Hepatocyte (in vitro differentiated cells): ENCODE data around the gene TMCC2. TPM values are rescaled to one million over a fixed set of nuclear protein-coding genes. Genes with fewer than 3 reads are reported as not detected.

ENCODE experiments used
- DNase-seq: peaks from one replicate; pipeline ENCODE4 v3.0.0-alpha.2; 2016; ENCODE audit warnings: low spot score
- H2AFZ ChIP-seq: fragments of 200-600 bp; sonication (generic); 2 replicates; pipeline ENCODE4 v1.6.0; 2016; ENCODE audit warnings: antibody characterized with exemption, mild to moderate bottlenecking
- H3K27ac ChIP-seq: fragments of 200-600 bp; sonication (generic); 2 replicates; pipeline ENCODE4 v1.5.1; 2016; ENCODE audit warnings: mild to moderate bottlenecking
- H3K27me3 ChIP-seq: fragments of 200-600 bp; sonication (generic); 2 replicates; pipeline ENCODE4 v1.6.1; 2016
- H3K36me3 ChIP-seq: fragments of 200-600 bp; sonication (generic); replicated peaks from 2 replicates; pipeline ENCODE4 v1.5.1; 2016; ENCODE audit warnings: low read depth; ENCODE audit not compliant: insufficient read depth
- H3K4me1 ChIP-seq: fragments of 200-600 bp; sonication (generic); 2 replicates; pipeline ENCODE4 v1.5.1; 2016; ENCODE audit warnings: mild to moderate bottlenecking, moderate library complexity; ENCODE audit not compliant: insufficient read depth
- H3K4me2 ChIP-seq: fragments of 200-600 bp; sonication (generic); 2 replicates; pipeline ENCODE4 v1.6.0; 2016
- H3K4me3 ChIP-seq: fragments of 200-600 bp; sonication (generic); 2 replicates; pipeline ENCODE4 v1.5.1; 2016; ENCODE audit warnings: mild to moderate bottlenecking
- H3K79me2 ChIP-seq: fragments of 200-600 bp; sonication (generic); 2 replicates; pipeline ENCODE4 v1.6.0; 2017; ENCODE audit warnings: mild to moderate bottlenecking
- H3K9me2 ChIP-seq: fragments of 200-600 bp; sonication (generic); replicated peaks from 2 replicates; pipeline ENCODE4 v1.6.0; 2017; ENCODE audit warnings: mild to moderate bottlenecking; ENCODE audit not compliant: insufficient read depth
- H3K9me3 ChIP-seq: fragments of 200-600 bp; sonication (generic); 2 replicates; pipeline ENCODE4 v1.5.1; 2016; ENCODE audit warnings: low read depth, mild to moderate bottlenecking
- H4K20me1 ChIP-seq: fragments of 200-600 bp; sonication (generic); 2 replicates; pipeline ENCODE4 v1.6.0; 2016; ENCODE audit warnings: mild to moderate bottlenecking; ENCODE audit not compliant: insufficient read depth, poor library complexity, severe bottlenecking
- EZH2 ChIP-seq: fragments of 200-600 bp; sonication (generic); IDR thresholded peaks from 2 replicates; pipeline ENCODE4 v1.6.1; 2016; ENCODE audit warnings: antibody characterized with exemption, mild to moderate bottlenecking, borderline replicate concordance
- EZH2phosphoT487 ChIP-seq: fragments of 200-600 bp; sonication (generic); IDR thresholded peaks from one replicate; pipeline ENCODE4 v1.6.1; 2018; ENCODE audit warnings: antibody characterized with exemption, mild to moderate bottlenecking, low read depth, moderate library complexity; ENCODE audit not compliant: unreplicated experiment, severe bottlenecking
- WGBS: methylation state at CpG from one replicate; pipeline ENCODE4 v1.1.6; 2016; ENCODE audit warnings: low lambda C conversion rate; ENCODE audit errors: missing lambda C conversion rate; 5-methylcytosine and 5-hydroxymethylcytosine counted together
- polyA plus RNA-seq: library from polyadenylated mRNA; unstranded; fragments of >200 nt; fragmentation: Nextera tagmentation; extraction: Ambion mirVana; gene quantifications from 2 replicates; pipeline ENCODE4 v1.2.1, GENCODE V29; 2016
- total RNA-seq: library from RNA; depleted of rRNA; stranded (reverse); fragments of >200 nt; gene quantifications from 2 replicates; pipeline ENCODE4 v1.2.3, GENCODE V29; 2014
- TF ChIP-seq, protein P1 (sequence below): fragments of 200-600 bp; sonication (generic); IDR thresholded peaks from 2 replicates; pipeline ENCODE4 v1.5.1; 2016; ENCODE audit warnings: antibody characterized with exemption, mild to moderate bottlenecking; ENCODE audit not compliant: poor library complexity

The TMCC2 gene
- total and polyA plus RNA-seq, 2 experiments from 2014 or later = 2.5 to 2.9 TPM

DNA sequence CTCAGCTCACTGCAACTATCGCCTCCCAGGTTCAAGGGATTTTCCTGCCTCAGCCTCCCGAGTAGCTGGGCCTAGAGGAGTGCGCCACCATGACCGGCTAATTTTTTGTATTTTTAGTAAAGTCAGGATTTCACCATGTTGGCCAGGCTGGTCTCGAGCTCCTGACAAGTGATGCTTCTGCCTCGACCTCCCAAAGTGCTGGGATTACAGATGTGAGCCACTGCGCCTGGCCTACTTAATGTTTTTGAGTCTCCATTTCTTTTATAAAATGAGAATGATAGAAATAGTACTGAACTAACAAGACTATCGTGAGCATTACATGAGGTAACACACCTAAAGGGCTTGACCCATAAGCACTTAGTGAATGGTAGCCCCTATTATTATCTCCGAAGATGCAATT lies 72.4 kb downstream of the TMCC2 start:
- Histone ChIP-seq H3K36me3 (no peaks in the 10 kb centered on the region), H3K4me1 (peaks cover 31% of the 10 kb centered on the region), H3K27ac (peak overlapping the region; percentile 97), H4K20me1 (no peaks in the 10 kb centered on the region), H3K27me3 (no peaks in the 10 kb centered on the region), H3K9me2 (no peaks in the 10 kb centered on the region), H3K4me3 (no peak overlapping the region), H2AFZ (no peak overlapping the region), H3K4me2 (peak overlapping the region; percentile 49), H3K79me2 (no peaks in the 10 kb centered on the region), H3K9me3 (no peaks in the 10 kb centered on the region)
- TF ChIP-seq EZH2phosphoT487 = no peak
- no peak for TF ChIP-seq EZH2
- TF ChIP-seq, protein P1, sequence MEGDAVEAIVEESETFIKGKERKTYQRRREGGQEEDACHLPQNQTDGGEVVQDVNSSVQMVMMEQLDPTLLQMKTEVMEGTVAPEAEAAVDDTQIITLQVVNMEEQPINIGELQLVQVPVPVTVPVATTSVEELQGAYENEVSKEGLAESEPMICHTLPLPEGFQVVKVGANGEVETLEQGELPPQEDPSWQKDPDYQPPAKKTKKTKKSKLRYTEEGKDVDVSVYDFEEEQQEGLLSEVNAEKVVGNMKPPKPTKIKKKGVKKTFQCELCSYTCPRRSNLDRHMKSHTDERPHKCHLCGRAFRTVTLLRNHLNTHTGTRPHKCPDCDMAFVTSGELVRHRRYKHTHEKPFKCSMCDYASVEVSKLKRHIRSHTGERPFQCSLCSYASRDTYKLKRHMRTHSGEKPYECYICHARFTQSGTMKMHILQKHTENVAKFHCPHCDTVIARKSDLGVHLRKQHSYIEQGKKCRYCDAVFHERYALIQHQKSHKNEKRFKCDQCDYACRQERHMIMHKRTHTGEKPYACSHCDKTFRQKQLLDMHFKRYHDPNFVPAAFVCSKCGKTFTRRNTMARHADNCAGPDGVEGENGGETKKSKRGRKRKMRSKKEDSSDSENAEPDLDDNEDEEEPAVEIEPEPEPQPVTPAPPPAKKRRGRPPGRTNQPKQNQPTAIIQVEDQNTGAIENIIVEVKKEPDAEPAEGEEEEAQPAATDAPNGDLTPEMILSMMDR = no peak
- DNase-seq = no peak
- 93% methylated on average over 9 of the region's 9 CpGs for WGBS

DNA sequence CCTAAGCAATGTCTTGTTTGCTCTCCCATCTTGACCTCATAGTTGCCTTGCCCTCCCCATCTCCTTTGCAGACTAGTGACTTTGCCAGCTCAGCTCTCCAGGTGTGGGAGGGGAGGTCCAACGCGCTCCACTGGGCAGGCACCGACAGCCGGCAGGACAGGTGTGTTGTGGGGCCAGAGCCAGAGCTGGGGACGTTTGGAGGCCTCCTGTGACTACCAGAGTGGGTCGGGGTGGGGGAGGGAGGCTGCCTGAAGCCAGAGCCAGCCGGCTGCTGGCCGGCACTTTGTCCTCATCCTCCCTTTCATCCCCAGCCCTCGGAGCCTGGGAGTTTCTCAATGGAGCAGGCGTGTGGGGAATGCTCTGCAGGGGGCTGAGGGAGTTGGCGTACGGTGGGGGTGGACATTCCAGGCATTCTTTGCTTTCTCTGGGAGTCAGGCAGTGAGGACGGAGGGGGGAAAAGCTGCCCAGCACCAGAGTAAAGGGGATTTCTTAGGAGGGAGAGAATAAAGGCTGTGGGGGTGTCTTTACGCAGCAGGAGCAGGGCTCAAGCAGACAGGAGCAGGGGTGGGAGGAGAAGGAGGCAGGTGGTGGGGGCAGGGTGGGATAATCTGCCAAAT lies 73.6 kb downstream of the TMCC2 start:
- Histone ChIP-seq H3K9me2 (no peaks in the 10 kb centered on the region), H3K4me3 (no peak overlapping the region)

GRCh38 chr1:205301842-205302588 lies 74.3 kb downstream of the TMCC2 start:
- Histone ChIP-seq H3K27ac (peak overlapping the region; percentile 97), H2AFZ (no peak overlapping the region), H4K20me1 (no peaks in the 10 kb centered on the region), H3K9me3 (no peaks in the 10 kb centered on the region), H3K4me2 (peak overlapping the region; percentile 49), H3K27me3 (no peaks in the 10 kb centered on the region), H3K9me2 (no peaks in the 10 kb centered on the region), H3K79me2 (no peaks in the 10 kb centered on the region), H3K4me3 (no peak overlapping the region), H3K4me1 (peaks cover 36% of the 10 kb centered on the region), H3K36me3 (no peaks in the 10 kb centered on the region)
- DNase-seq = peak; percentile 63
- WGBS = 38% methylated on average over 6 of the region's 6 CpGs
- TF ChIP-seq EZH2phosphoT487 = no peak
- TF ChIP-seq, protein P1 = no peak
- TF ChIP-seq EZH2 = no peak

More for the DNA sequence above, 73.6 kb downstream of the TMCC2 start:
- peak; percentile 91 for DNase-seq
- H3K27me3 ChIP-seq = no peaks in the 10 kb centered on the region
- no peaks in the 10 kb centered on the region for H3K36me3 ChIP-seq
- H3K79me2 ChIP-seq = no peaks in the 10 kb centered on the region
- TF ChIP-seq, protein P1 = no peak
- TF ChIP-seq EZH2 = no peak
- TF ChIP-seq EZH2phosphoT487 = no peak
- peak overlapping the region; percentile 49 for H3K4me2 ChIP-seq
- H3K27ac ChIP-seq = peak overlapping the region; percentile 97
- H3K4me1 ChIP-seq = peaks cover 30% of the 10 kb centered on the region
- H4K20me1 ChIP-seq = no peaks in the 10 kb centered on the region
- H2AFZ ChIP-seq = no peak overlapping the region
- H3K9me3 ChIP-seq = no peaks in the 10 kb centered on the region
- WGBS = 14% methylated on average over 13 of the region's 14 CpGs
